ENCODE data around the gene ART4.

ART4 gene

GRCh38 chr12:14811486-14811885 is 31.8 kb downstream of the ART4 start:
- Histone ChIP-seq H3K9me3 (no peaks in the 10 kb centered on the region), H3K4me1 (no peaks in the 10 kb centered on the region), H3K4me3 (no peak overlapping the region), H3K27me3 (no peaks in the 10 kb centered on the region), H3K27ac (no peak overlapping the region), H3K36me3 (no peaks in the 10 kb centered on the region)
- intact Hi-C loops (cut with DNase I; ENCODE audit: low total_unique reads), result no loop called here
- DNase-seq, result no peak
- TF ChIP-seq, protein P1, sequence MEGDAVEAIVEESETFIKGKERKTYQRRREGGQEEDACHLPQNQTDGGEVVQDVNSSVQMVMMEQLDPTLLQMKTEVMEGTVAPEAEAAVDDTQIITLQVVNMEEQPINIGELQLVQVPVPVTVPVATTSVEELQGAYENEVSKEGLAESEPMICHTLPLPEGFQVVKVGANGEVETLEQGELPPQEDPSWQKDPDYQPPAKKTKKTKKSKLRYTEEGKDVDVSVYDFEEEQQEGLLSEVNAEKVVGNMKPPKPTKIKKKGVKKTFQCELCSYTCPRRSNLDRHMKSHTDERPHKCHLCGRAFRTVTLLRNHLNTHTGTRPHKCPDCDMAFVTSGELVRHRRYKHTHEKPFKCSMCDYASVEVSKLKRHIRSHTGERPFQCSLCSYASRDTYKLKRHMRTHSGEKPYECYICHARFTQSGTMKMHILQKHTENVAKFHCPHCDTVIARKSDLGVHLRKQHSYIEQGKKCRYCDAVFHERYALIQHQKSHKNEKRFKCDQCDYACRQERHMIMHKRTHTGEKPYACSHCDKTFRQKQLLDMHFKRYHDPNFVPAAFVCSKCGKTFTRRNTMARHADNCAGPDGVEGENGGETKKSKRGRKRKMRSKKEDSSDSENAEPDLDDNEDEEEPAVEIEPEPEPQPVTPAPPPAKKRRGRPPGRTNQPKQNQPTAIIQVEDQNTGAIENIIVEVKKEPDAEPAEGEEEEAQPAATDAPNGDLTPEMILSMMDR (IDR thresholded peaks at IDR 0.05), result no peak

DNA sequence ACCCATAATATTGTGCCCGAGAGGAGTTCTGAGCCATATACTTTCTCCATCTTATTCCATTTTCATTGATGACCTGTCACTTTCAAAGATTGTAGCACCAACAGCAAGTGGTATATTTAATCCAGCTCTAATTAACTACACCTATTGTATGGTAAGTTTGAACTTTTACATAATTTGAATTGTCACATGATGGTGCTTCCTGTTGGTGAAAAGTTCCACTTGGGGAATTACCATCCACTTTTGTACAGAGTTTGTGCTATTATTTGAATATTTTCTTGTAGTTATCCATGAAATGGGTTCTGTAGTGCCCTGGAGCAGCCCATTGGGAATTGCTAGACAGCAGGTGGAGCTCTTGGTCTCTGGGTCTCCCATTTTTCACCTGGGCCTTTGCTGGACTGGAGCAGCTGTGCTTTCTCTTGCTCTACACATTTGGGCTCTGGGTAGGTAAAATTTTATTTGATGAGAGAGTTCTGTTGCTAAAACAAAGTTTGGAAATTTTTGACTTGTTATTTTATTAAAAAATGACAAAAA is 32.3 kb downstream of the ART4 start:
- intact Hi-C loops (cut with DNase I; ENCODE audit: low total_unique reads), result no loop called here
- no peak overlapping the region for H3K4me3 ChIP-seq
- no peak for DNase-seq
- TF ChIP-seq, protein P1 (IDR thresholded peaks at IDR 0.05), result peak; percentile 22 to 26
- H3K4me1 ChIP-seq, result no peaks in the 10 kb centered on the region
- H3K27ac ChIP-seq, result no peak overlapping the region
- no peaks in the 10 kb centered on the region for H3K9me3 ChIP-seq
- no peaks in the 10 kb centered on the region for H3K36me3 ChIP-seq
- H3K27me3 ChIP-seq, result no peaks in the 10 kb centered on the region

- Histone ChIP-seq H3K27me3 (no peaks in the 10 kb centered on the region), H3K9me3 (no peaks in the 10 kb centered on the region), H3K4me3 (no peak overlapping the region), H3K36me3 (no peaks in the 10 kb centered on the region), H3K27ac (no peak overlapping the region), H3K4me1 (no peaks in the 10 kb centered on the region)
- no peak for DNase-seq
- intact Hi-C loops (cut with DNase I; ENCODE audit: low total_unique reads), result no loop called here
- TF ChIP-seq, protein P1 (IDR thresholded peaks at IDR 0.05), result no peak
These were observed 33.0 kb downstream of the ART4 start for GRCh38 chr12:14810167-14810952.

DNA sequence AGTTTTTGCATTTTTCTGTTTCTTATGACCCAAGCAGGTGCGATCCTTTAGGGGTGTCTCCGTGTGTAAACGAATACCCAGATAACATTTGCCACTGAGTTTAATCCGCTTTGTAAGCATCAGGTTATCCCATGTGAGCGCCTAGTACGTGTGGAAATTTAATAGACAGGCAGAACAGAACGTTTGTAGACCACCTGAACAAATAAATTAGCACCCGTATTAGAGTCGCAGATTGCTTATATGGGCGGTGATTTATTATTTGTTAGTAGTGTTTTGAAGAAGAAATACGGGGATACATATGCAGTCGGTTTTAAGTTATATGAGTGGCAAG is 39.5 kb downstream of the ART4 start:
- Histone ChIP-seq H3K9me3 (no peaks in the 10 kb centered on the region), H3K27me3 (no peaks in the 10 kb centered on the region), H3K27ac (peak overlapping the region; percentile 86 to 95), H3K36me3 (peaks cover 6 to 9% (median 6%) of the 10 kb centered on the region in 3 donors), H3K4me1 (peaks cover 0 to 19% (median 6%) of the 10 kb centered on the region in 4 donors), H3K4me3 (peak overlapping the region; percentile 83 to 94)
- intact Hi-C loops (cut with DNase I; ENCODE audit: low total_unique reads), result no loop called here
- TF ChIP-seq, protein P1 (IDR thresholded peaks at IDR 0.05), result no peak
- DNase-seq, result no peak

- peaks cover 12 to 14% (median 12%) of the 10 kb centered on the region in 3 donors for H3K36me3 ChIP-seq
- peak; percentile 98 to 99 for DNase-seq
- no peaks in the 10 kb centered on the region for H3K9me3 ChIP-seq
- H3K4me1 ChIP-seq, result peaks cover 0 to 19% (median 6%) of the 10 kb centered on the region in 4 donors
- TF ChIP-seq, protein P1 (IDR thresholded peaks at IDR 0.05), result no peak
- intact Hi-C loops (cut with DNase I; ENCODE audit: low total_unique reads), result no loop called here
- peak within 1 kb of the TSS; percentile 83 to 94 for H3K4me3 ChIP-seq
- H3K27me3 ChIP-seq, result no peaks in the 10 kb centered on the region
- H3K27ac ChIP-seq, result peak within 1 kb of the TSS; percentile 86 to 95
These were observed 40.1 kb downstream of the ART4 start, which contains the start of the genes C12orf60 and WBP11 for GRCh38 chr12:14803011-14803829. C12orf60 (plus strand) TSS chr12:14803670; CDS start chr12:14822936, 19,266 bp downstream. WBP11 (minus strand) TSS chr12:14803478; CDS start chr12:14801383, 2,095 bp downstream.
